ENCODE data around the gene GRAMD1B. TPM values are rescaled to one million over a fixed set of nuclear protein-coding genes. Genes with fewer than 3 reads are reported as not detected.
A peak's percentile ranks its signal among the peaks of the same experiment; 100 is the strongest.

The GRAMD1B gene
- total RNA-seq, 4 donors from 2014 or later: 1.8 to 4.0 (median 3.0) TPM

GRCh38 chr11:123494195-123495050 is 64.4 kb downstream of the GRAMD1B start:
- TF ChIP-seq CTCF (IDR thresholded peaks at IDR 0.05) (no peak), POLR2AphosphoS5 (IDR thresholded peaks at IDR 0.05) (no peak), EP300 (IDR thresholded peaks at IDR 0.05) (no peak), POLR2A (IDR thresholded peaks at IDR 0.05) (no peak)
- Histone ChIP-seq H3K27me3 (no peaks in the 10 kb centered on the region), H3K4me1 (no peaks in the 10 kb centered on the region), H3K9me3 (no peaks in the 10 kb centered on the region), H3K27ac (no peak overlapping the region), H3K4me3 (no peak overlapping the region), H3K36me3 (no peaks in the 10 kb centered on the region)
- WGBS, 2 donors (ENCODE audit: low coverage in 1 of 2): 30 to 60% methylated on average over 6 of the region's 6 CpGs
- ATAC-seq: no peak

- WGBS, 2 donors (ENCODE audit: low coverage in 1 of 2): 79 to 86% methylated on average over 3 to 5 of the region's 5 CpGs
- Histone ChIP-seq H3K27me3 (no peaks in the 10 kb centered on the region), H3K27ac (no peak overlapping the region), H3K9me3 (no peaks in the 10 kb centered on the region), H3K36me3 (no peaks in the 10 kb centered on the region), H3K4me3 (no peak overlapping the region), H3K4me1 (no peaks in the 10 kb centered on the region)
- ATAC-seq: no peak
- TF ChIP-seq POLR2AphosphoS5 (IDR thresholded peaks at IDR 0.05): no peak
- no peak for TF ChIP-seq CTCF (IDR thresholded peaks at IDR 0.05)
- TF ChIP-seq EP300 (IDR thresholded peaks at IDR 0.05): no peak
- TF ChIP-seq POLR2A (IDR thresholded peaks at IDR 0.05): no peak
Measured at GRCh38 chr11:123504401-123504800, 74.3 kb downstream of the GRAMD1B start.

- Histone ChIP-seq H3K9me3 (no peaks in the 10 kb centered on the region), H3K4me1 (no peaks in the 10 kb centered on the region), H3K27ac (no peak overlapping the region), H3K36me3 (no peaks in the 10 kb centered on the region), H3K4me3 (no peak overlapping the region), H3K27me3 (no peaks in the 10 kb centered on the region)
- TF ChIP-seq POLR2A (IDR thresholded peaks at IDR 0.05): no peak
- no peak for TF ChIP-seq CTCF (IDR thresholded peaks at IDR 0.05)
- WGBS, 2 donors (ENCODE audit: low coverage in 1 of 2): 53 to 72% methylated on average over 4 of the region's 6 CpGs
- ATAC-seq: no peak
Measured at GRCh38 chr11:123505546-123506299, 75.7 kb downstream of the GRAMD1B start.

- Histone ChIP-seq H3K4me3 (no peak overlapping the region), H3K36me3 (no peaks in the 10 kb centered on the region), H3K27ac (no peak overlapping the region), H3K9me3 (no peaks in the 10 kb centered on the region), H3K4me1 (peaks cover 0 to 8% (median 0%) of the 10 kb centered on the region in 3 donors), H3K27me3 (no peaks in the 10 kb centered on the region)
- 60% methylated on average over 1 of the region's 1 CpG; no CpG with 5 or more reads in 1 of the 2 donors for WGBS, 2 donors (ENCODE audit: low coverage in 1 of 2)
- no peak for ATAC-seq
- no peak for TF ChIP-seq EP300 (IDR thresholded peaks at IDR 0.05)
Measured at GRCh38 chr11:123507043-123507442, 77.0 kb downstream of the GRAMD1B start.

GRCh38 chr11:123509737-123510578 is 79.9 kb downstream of the GRAMD1B start:
- Histone ChIP-seq H3K27me3 (peaks cover 4% of the 10 kb centered on the region), H3K9me3 (no peaks in the 10 kb centered on the region), H3K27ac (no peak overlapping the region), H3K4me1 (peaks cover 0 to 8% (median 0%) of the 10 kb centered on the region in 3 donors), H3K36me3 (no peaks in the 10 kb centered on the region), H3K4me3 (no peak overlapping the region)
- peak; percentile 60 for ATAC-seq
- WGBS, 2 donors (ENCODE audit: low coverage in 1 of 2): 52 to 54% methylated on average over 7 to 13 of the region's 18 CpGs
- TF ChIP-seq POLR2AphosphoS5 (IDR thresholded peaks at IDR 0.05) (no peak), POLR2A (IDR thresholded peaks at IDR 0.05) (no peak), CTCF (IDR thresholded peaks at IDR 0.05) (no peak), EP300 (IDR thresholded peaks at IDR 0.05) (no peak)
